GM12865 (cell line): ENCODE results near the gene CNIH3.

Experiments used
- DNase-seq: peaks from one replicate; pipeline ENCODE4 v3.0.0; 2010; ENCODE audit warnings: low read depth
- H3K4me3 ChIP-seq: 2 replicates; pipeline ENCODE4 v1.5.1; 2011; ENCODE audit warnings: mild to moderate bottlenecking, low read depth, low read length, control low read depth
- CTCF ChIP-seq: IDR thresholded peaks from 2 replicates; pipeline ENCODE4 v1.5.1; 2011; ENCODE audit warnings: low read length, control low read depth, low read depth, inconsistent platforms; ENCODE audit not compliant: insufficient read depth; ENCODE audit errors: missing control alignments

Gene CNIH3

GRCh38 chr1:224779536-224779935 is 163.4 kb downstream of the CNIH3 start:
- no peak overlapping the region for H3K4me3 ChIP-seq
- DNase-seq = no peak
- no peak for TF ChIP-seq CTCF

- DNase-seq = no peak
- TF ChIP-seq CTCF = no peak
- no peak overlapping the region for H3K4me3 ChIP-seq
Measured at GRCh38 chr1:224780736-224781135, 164.6 kb downstream of the CNIH3 start.

- peak; percentile 31 for DNase-seq
- no peak overlapping the region for H3K4me3 ChIP-seq
- TF ChIP-seq CTCF = no peak
Measured at GRCh38 chr1:224781800-224782199, 165.7 kb downstream of the CNIH3 start.

- no peak for TF ChIP-seq CTCF
- no peak for DNase-seq
- H3K4me3 ChIP-seq = no peak overlapping the region
Measured at GRCh38 chr1:224782281-224783000, 166.3 kb downstream of the CNIH3 start.

- DNase-seq = peak; percentile 66
- no peak for TF ChIP-seq CTCF
- no peak overlapping the region for H3K4me3 ChIP-seq
Measured at GRCh38 chr1:224783006-224783651, 167.0 kb downstream of the CNIH3 start.

- DNase-seq = no peak
- H3K4me3 ChIP-seq = no peak overlapping the region
- TF ChIP-seq CTCF = no peak
Measured at GRCh38 chr1:224784265-224785039, 168.3 kb downstream of the CNIH3 start.

- no peak for DNase-seq
- no peak overlapping the region for H3K4me3 ChIP-seq
- no peak for TF ChIP-seq CTCF
Measured at GRCh38 chr1:224785040-224785328, 168.9 kb downstream of the CNIH3 start.
